Measurements from ENCODE around the gene IFT81.

GRCh38 chr12:110266381-110266960, 142.3 kb downstream of the IFT81 start:
- TF ChIP-seq, protein P1, sequence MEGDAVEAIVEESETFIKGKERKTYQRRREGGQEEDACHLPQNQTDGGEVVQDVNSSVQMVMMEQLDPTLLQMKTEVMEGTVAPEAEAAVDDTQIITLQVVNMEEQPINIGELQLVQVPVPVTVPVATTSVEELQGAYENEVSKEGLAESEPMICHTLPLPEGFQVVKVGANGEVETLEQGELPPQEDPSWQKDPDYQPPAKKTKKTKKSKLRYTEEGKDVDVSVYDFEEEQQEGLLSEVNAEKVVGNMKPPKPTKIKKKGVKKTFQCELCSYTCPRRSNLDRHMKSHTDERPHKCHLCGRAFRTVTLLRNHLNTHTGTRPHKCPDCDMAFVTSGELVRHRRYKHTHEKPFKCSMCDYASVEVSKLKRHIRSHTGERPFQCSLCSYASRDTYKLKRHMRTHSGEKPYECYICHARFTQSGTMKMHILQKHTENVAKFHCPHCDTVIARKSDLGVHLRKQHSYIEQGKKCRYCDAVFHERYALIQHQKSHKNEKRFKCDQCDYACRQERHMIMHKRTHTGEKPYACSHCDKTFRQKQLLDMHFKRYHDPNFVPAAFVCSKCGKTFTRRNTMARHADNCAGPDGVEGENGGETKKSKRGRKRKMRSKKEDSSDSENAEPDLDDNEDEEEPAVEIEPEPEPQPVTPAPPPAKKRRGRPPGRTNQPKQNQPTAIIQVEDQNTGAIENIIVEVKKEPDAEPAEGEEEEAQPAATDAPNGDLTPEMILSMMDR (IDR thresholded peaks at IDR 0.05) = no peak
- no peak for TF ChIP-seq POLR2A (IDR thresholded peaks at IDR 0.05)

Data from uterus (tissue), 2 donors.